Measurements from ENCODE around the gene C17orf67. TPM values are rescaled to one million over a fixed set of nuclear protein-coding genes. Genes with fewer than 3 reads are reported as not detected.

Gene C17orf67
- total RNA-seq, 1 experiment from 2014 or later, result 1.0 TPM

- H2BK5ac ChIP-seq (ENCODE audit: insufficient read length, low read length), result no peak overlapping the region
- no peak overlapping the region for H2BK12ac ChIP-seq (ENCODE audit: insufficient read length, low read depth, low read length)
- H4K91ac ChIP-seq (ENCODE audit: insufficient read length, low read depth, low read length), result no peak overlapping the region
- H2BK120ac ChIP-seq (ENCODE audit: low read depth, low read length, poor library complexity, severe bottlenecking), result no peak overlapping the region
- Mint-ChIP-seq H3K27ac (no peak overlapping the region), H3K36me3 (ENCODE audit: insufficient read depth in 1 of 3, low read depth in 3 of 3) (no peaks in the 10 kb centered on the region), H3K9me3 (no peaks in the 10 kb centered on the region), H3K4me3 (no peak overlapping the region), H3K4me1 (peaks cover 1 to 2% of the 10 kb centered on the region in 2 experiments; a peak in 1 of 4 replicates), H3K27me3 (ENCODE audit: low read depth) (peaks cover 5% of the 10 kb centered on the region)
- H3K18ac ChIP-seq (ENCODE audit: insufficient read length, low read depth, low read length), result no peak overlapping the region
- H2BK20ac ChIP-seq (ENCODE audit: low read depth, low read length, poor library complexity, severe bottlenecking), result no peak overlapping the region
- no peak overlapping the region for H2AK5ac ChIP-seq (ENCODE audit: insufficient read length, low read length)
- H3K14ac ChIP-seq (ENCODE audit: insufficient read depth, low read length), result no peak overlapping the region
- H3K23me2 ChIP-seq (ENCODE audit: insufficient read length, low read depth, low read length, poor library complexity, severe bottlenecking), result no peaks in the 10 kb centered on the region
- H4K8ac ChIP-seq (replicated peaks; ENCODE audit: insufficient read length, low read depth, low read length), result no peak overlapping the region
- no peaks in the 10 kb centered on the region for H3K27me3 ChIP-seq (ENCODE audit: insufficient read depth, low read length)
- no peak overlapping the region for H3K27ac ChIP-seq (ENCODE audit: insufficient read length, low read depth, low read length)
- H3K79me1 ChIP-seq (ENCODE audit: insufficient read depth, low read depth, low read length, poor library complexity, severe bottlenecking), result no peaks in the 10 kb centered on the region
- H3T11ph ChIP-seq (ENCODE audit: low read length), result no peak overlapping the region
- H2BK15ac ChIP-seq (ENCODE audit: low read depth, low read length), result no peak overlapping the region
- H3K4ac ChIP-seq (ENCODE audit: low read depth, low read length), result no peak overlapping the region
- H4K5ac ChIP-seq (ENCODE audit: insufficient read length, low read depth, low read length), result no peak overlapping the region
- no peak overlapping the region for H3K9ac ChIP-seq (ENCODE audit: extremely low read depth, insufficient read length, low read length)
- H3K4me2 ChIP-seq (ENCODE audit: insufficient read depth, insufficient read length, low read length), result no peak overlapping the region
- no peak for DNase-seq
- TF ChIP-seq CTCF (conservative IDR thresholded peaks at IDR 0.05), result no peak
- H3K4me1 ChIP-seq (ENCODE audit: insufficient read depth, low read length), result no peaks in the 10 kb centered on the region
- H2AFZ ChIP-seq (ENCODE audit: low read length), result no peak overlapping the region
- H3K23ac ChIP-seq (ENCODE audit: insufficient read length, low read depth, low read length), result no peak overlapping the region
- H4K20me1 ChIP-seq (ENCODE audit: control insufficient read depth, insufficient read depth, insufficient read length), result no peaks in the 10 kb centered on the region
- H3K79me2 ChIP-seq (ENCODE audit: insufficient read depth, low read length), result no peaks in the 10 kb centered on the region
- WGBS (ENCODE audit: extremely low coverage, insufficient read length, low lambda C conversion rate), result no CpG with 5 or more reads among the region's 1 CpG
- no peak overlapping the region for H3K56ac ChIP-seq (ENCODE audit: insufficient read length, low read depth, low read length)
- H3K9me3 ChIP-seq (ENCODE audit: control insufficient read depth, low read depth, low read length), result no peaks in the 10 kb centered on the region
Observed at GRCh38 chr17:56762988-56763387, 70.7 kb downstream of the C17orf67 start.

Data from H9 (cell line).